Right forelimb (tissue), 1 donor: ENCODE measurements around the gene MSI2.

Experiments used
- DNase-seq: peaks from one replicate; pipeline ENCODE4 v3.0.0-alpha.2; 2018

Gene MSI2

GRCh38 chr17:57349541-57350247 lies 93.4 kb downstream of the MSI2 start:
- no peak for DNase-seq

- no peak for DNase-seq
Measured at GRCh38 chr17:57350266-57350665, 93.9 kb downstream of the MSI2 start.

GRCh38 chr17:57352665-57353175 lies 96.4 kb downstream of the MSI2 start:
- DNase-seq: no peak

- no peak for DNase-seq
Measured at GRCh38 chr17:57354673-57355072, 98.3 kb downstream of the MSI2 start.

- no peak for DNase-seq
Measured at GRCh38 chr17:57355090-57355859, 99.0 kb downstream of the MSI2 start.

GRCh38 chr17:57356153-57356718 lies 99.9 kb downstream of the MSI2 start:
- DNase-seq: no peak

GRCh38 chr17:57356719-57357391 lies 100.5 kb downstream of the MSI2 start:
- DNase-seq: no peak

GRCh38 chr17:57357392-57357784 lies 101.1 kb downstream of the MSI2 start:
- no peak for DNase-seq

- DNase-seq: no peak
Measured at GRCh38 chr17:57357830-57358430, 101.6 kb downstream of the MSI2 start.

- no peak for DNase-seq
Measured at GRCh38 chr17:57360266-57360665, 103.9 kb downstream of the MSI2 start.

GRCh38 chr17:57362797-57363556 lies 106.7 kb downstream of the MSI2 start:
- DNase-seq: no peak

- no peak for DNase-seq
Measured at GRCh38 chr17:57363580-57363979, 107.3 kb downstream of the MSI2 start.

GRCh38 chr17:57363998-57364643 lies 107.8 kb downstream of the MSI2 start:
- DNase-seq: no peak

GRCh38 chr17:57365420-57365819 lies 109.1 kb downstream of the MSI2 start:
- no peak for DNase-seq

- DNase-seq: no peak
Measured at GRCh38 chr17:57366177-57366557, 109.8 kb downstream of the MSI2 start.

- no peak for DNase-seq
Measured at GRCh38 chr17:57366558-57367351, 110.4 kb downstream of the MSI2 start.

GRCh38 chr17:57368637-57369336 lies 112.5 kb downstream of the MSI2 start:
- DNase-seq: no peak

GRCh38 chr17:57369509-57369945 lies 113.2 kb downstream of the MSI2 start:
- DNase-seq: no peak

- DNase-seq: no peak
Measured at GRCh38 chr17:57370037-57370581, 113.8 kb downstream of the MSI2 start.

GRCh38 chr17:57370619-57371018 lies 114.3 kb downstream of the MSI2 start:
- DNase-seq: no peak
